SHP77 (cell line): ENCODE data around the gene FLT3LG.
"Not testable (repeated sequence)": the region's sequence is repeated elsewhere in the genome, so short reads cannot be mapped to it uniquely, and the experiment has no call there.

Experiments used
- DNase-seq, 2 experiments: peaks; one replicate each; lab custom pipeline; 2025; lab: John Stamatoyannopoulos, UW

Gene FLT3LG

DNA sequence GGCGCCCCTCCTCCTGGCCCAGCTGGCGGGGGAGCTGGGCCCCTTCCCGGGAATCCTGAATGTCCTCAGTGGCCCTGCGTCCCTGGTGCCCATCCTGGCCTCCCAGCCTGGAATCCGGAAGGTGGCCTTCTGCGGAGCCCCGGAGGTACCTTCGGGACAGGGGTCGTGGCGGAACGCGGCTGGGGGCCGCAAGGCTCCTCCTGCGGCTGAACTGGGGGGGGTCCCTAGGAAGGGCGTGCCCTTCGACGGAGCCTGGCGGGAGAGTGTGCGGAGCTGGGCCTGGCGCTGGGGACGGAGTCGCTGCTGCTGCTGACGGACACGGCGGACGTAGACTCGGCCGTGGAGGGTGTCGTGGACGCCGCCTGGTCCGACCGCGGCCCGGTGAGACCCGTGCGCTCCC lies 12.4 kb upstream of the FLT3LG start:
- no peak for DNase-seq

DNA sequence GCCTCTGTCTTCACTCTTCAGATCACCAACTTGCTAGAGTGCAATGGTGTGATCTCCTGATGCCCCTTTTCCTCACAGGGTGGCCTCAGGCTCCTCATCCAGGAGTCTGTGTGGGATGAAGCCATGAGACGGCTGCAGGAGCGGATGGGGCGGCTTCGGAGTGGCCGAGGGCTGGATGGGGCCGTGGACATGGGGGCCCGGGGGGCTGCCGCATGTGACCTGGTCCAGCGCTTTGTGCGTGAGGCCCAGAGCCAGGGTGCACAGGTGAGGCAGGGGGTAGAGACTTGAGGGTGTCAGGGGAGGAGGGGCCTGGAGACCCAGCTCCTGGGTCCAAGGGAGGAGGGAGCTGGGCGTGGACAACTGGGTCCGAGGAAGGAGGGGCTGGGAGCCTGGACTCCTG lies 11.5 kb upstream of the FLT3LG start:
- no peak for DNase-seq

DNA sequence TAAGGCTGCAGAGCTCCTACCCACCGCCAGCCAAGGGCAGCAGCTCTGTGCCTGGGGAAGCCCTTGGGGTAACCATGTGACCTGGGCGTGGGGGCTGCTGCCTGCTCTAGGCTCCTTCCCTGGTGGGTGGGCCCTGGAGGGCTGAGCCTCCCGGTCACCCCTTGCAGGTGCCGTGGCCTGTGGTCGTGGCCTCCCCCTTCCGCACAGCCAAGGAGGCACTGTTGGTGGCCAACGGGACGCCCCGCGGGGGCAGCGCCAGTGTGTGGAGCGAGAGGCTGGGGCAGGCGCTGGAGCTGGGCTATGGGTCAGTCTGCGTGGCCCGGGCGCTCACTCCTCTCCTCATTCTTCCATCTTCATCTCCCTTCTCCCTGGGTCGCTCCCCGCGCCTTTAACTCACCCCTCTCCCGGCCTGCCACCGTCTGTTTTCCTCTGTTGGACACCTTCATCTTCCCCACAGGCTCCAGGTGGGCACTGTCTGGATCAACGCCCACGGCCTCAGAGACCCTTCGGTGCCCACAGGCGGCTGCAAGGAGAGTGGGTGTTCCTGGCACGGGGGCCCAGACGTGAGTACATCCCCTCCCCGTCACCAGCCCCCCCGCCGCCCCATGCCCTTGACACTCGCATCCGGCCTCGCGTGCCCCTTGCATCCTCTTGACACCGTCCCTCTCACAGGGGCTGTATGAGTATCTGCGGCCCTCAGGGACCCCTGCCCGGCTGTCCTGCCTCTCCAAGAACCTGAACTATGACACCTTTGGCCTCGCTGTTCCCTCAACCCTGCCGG lies 9.9 kb upstream of the FLT3LG start:
- DNase-seq, result no peak

DNA sequence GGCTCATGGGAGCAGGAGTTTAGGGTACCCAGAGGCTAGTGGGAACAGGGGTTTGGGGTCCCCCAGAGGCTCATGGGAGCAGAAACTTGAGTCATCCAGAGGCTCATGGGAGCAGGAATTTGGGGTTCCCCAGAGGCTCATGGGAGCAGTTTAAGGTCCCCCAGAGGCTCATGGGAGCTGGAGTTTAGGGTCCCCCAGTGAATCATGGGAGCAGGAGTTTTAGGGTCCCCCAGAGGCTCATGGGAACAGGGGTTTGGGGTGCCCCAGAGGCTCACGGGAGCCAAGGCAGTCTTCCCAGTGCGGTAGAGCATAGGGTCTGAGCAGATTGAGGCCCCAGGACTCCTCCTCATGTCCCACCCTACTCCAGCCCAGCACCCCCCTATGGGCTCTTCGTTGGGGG lies 8.6 kb upstream of the FLT3LG start:
- no peak for DNase-seq

DNA sequence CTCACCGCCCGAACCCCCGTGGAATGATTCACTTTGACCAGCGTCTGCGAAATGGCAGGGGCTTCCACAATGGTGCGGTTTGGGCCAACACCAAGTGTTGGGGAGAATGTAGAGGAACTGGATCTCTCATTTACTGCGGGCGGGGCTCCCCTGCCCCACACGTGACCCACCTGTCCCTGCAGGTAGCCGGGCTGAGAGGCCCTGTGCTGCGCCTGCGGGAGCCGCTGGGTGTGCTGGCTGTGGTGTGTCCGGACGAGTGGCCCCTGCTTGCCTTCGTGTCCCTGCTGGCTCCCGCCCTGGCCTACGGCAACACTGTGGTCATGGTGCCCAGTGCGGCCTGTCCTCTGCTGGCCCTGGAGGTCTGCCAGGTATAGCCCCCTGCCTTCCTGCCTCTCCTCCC lies 5.8 kb upstream of the FLT3LG start:
- no peak for DNase-seq

DNA sequence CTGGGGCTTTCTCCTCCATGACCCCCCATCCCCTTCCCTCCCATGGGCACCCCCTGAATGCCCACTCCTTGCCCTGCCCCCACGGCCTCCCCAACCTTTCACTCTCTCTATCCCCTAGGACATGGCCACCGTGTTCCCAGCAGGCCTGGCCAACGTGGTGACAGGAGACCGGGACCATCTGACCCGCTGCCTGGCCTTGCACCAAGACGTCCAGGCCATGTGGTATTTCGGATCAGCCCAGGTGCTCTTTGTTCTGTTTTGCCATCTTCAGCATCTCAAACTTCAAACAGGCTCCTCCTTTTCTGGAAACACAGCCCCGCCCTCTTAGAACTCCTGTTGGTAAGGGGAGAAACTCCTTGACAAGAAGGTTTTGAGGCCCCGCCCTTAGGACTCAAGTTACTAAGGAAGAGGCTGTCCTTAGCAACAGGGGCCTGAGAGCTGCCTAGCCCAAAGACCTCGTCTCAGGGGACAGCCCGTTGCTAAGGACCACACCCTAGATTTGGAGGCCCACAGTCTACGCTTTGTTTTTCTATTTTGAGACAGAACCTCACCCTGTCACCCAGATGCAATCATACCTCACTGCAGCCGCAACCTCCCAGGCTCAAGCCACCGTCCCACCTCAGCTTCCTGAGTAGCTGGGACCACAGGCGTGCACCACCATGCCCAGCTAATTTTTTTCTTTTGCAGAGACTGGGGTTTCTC lies 5.1 kb upstream of the FLT3LG start:
- DNase-seq, result no peak

DNA sequence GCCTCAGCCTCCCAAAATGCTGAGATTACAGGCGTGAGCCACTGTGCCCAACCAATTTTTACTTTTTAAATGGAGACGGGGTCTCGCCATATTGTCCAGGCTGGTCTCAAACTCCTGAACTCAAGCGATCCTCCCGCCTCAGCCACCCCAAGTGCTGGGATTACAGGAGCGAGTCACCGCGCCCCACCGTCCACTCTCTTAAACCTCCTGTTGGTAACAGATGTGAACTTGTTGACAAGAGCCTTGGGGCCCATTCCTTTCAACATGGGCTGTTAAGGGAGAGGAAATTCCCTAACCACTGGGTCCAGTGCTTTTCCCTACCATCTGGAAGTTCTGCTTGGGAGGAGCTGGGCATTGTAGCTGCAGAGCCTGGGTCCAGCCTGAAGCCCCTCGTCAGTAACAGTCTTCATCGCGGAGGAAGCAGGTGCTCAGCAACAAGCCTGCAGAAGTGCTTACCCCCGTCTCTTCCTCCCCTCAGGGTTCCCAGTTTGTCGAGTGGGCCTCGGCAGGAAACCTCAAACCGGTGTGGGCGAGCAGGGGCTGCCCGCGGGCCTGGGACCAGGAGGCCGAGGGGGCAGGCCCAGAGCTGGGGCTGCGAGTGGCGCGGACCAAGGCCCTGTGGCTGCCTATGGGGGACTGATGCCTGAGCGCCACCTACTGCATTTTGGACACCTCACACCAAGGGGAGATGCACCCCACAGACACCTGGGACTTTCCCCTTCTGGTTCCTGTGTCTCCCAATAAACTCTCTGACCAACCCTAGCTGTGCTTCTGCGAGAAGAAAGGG lies 4.0 kb upstream of the FLT3LG start:
- DNase-seq, result no peak

DNA sequence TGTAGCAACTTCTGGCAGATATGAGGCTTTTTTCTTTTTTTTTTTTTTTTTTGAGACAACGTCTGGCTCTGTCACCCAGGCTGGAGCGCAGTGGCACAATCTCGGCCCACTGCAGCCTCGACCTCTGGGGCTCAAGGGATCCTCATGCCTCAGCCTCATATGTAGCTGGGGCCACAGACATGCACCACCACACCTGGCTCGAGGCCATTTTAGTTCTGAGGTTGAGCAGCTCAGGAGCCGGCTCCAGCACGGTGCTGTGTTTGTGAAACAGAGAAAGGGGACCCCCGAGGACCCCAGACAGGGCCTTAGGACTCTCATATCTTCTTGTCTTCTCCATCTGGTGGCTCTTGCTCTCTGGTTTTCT lies 3.4 kb upstream of the FLT3LG start:
- DNase-seq, result no peak

DNA sequence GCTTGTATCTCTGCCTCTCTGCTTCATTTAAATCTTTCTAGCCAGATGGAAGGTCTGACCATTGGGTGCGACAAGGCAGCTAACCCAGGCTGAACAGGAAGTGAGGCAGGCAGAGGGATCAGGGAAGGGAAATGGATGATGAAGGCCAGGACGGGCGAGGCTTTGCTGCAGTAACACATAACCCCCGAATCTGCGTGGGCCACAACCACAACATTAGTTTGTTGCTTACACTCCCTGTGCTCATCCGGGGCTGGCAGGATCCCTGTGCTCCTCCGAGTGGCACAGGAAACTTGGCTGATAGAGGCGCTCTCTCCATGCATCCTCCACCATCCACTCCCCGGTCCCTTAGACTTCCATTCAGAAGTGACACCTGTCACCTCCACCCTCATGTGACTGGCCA lies 1.1 kb upstream of the FLT3LG start:
- no peak for DNase-seq

DNA sequence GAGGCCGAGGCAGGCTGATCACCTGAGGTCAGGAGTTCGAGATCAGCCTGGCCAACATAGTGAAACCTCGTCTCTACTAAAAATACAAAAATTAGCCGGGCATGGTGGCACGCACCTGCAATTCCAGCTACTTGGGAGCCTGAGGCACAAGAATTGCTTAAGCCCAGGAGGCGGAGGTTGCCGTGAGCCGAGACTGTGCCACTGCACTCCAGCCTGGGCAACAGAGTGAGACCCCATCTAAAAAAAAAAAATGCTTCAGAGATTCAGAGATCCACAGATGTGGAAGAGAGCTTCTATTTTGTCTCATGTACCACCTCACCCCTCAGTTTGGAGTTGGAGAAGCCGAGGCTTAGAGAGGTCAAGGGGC lies 531 bp upstream of the FLT3LG start:
- DNase-seq, result not testable (repeated sequence)

DNA sequence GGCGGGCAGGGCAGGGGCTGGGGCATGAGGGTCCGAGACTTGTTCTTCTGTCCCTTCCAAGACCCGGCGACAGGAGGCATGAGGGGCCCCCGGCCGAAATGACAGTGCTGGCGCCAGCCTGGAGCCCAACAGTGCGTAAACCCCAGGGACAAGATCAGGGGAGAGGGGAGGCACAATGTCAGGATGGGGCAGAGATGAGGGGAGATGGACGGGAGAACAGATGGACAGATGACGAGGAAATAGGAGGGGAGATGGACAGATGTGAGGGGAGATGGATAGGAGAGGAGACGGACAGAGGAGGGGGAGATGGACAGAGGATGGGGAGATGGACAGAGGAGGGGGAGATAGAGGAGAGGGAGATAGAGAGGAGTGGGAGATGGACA lies 518 bp downstream of the FLT3LG start:
- no peak for DNase-seq

DNA sequence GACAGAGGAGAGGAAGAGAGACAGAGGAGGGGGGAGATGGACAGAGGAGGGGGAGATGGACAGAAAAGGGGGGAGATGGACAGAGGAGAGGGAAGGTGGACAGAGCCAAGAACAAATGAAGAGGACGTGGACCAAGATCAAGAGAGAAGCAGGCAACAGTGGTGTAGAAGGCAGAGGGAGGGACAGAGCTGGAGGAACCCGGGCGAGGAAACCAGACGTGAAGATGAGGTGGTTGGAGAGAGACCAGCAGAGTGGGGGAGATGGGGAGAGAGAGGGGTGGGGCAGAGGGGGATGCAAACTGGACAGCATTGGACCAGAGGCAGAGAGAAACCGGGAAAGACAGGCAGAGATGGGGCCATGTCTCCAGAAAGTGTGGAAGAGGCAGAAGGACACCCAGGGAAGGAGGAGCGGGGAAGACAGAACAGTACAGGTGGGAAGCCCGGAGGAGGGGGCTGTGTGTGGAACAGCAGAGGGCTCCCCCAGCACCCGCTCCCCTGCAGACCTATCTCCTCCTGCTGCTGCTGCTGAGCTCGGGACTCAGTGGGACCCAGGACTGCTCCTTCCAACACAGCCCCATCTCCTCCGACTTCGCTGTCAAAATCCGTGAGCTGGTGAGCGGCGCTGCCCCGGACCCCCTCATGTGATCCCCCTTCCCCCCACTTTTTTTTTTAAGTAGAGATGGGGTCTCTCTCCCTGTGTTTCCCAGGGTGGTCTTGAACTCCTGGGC lies 1.3 kb downstream of the FLT3LG start:
- no peak for DNase-seq

DNA sequence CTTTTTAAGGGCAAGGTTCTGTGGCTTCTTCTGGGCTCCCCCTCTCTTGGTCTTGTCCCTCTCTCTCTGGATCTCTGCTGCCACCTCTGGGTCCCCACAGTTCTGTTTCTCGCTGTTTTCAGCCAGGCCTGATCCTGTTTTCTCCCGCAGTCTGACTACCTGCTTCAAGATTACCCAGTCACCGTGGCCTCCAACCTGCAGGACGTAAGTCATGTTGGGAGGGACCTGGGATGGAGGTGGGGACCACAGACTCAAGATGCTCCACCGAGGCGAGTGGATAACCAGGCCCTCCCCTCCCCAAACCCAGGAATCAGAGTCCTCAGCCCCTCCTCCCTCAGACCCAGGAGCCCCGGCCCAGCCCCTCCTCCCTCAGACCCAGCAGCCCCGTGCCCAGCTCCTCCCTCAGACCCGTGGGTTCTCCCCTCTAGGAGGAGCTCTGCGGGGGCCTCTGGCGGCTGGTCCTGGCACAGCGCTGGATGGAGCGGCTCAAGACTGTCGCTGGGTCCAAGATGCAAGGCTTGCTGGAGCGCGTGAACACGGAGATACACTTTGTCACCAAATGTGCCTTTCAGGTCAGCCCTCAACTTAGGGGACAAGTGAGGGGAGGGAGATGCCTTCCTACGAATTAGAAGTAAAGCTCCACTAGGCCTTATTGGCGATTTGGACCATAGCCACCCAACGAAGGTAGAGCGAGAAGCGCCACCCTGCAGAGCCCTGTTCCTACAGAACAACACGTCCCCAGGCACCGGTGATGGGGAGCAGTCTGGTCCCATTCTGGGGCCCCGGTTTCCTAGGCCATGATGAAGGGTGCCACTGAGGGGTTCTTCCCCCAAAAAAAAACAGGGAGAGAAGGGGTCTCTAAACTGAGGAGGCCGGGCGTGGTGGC lies 2.2 kb downstream of the FLT3LG start:
- peak; percentile 71 to 81 for DNase-seq

DNA sequence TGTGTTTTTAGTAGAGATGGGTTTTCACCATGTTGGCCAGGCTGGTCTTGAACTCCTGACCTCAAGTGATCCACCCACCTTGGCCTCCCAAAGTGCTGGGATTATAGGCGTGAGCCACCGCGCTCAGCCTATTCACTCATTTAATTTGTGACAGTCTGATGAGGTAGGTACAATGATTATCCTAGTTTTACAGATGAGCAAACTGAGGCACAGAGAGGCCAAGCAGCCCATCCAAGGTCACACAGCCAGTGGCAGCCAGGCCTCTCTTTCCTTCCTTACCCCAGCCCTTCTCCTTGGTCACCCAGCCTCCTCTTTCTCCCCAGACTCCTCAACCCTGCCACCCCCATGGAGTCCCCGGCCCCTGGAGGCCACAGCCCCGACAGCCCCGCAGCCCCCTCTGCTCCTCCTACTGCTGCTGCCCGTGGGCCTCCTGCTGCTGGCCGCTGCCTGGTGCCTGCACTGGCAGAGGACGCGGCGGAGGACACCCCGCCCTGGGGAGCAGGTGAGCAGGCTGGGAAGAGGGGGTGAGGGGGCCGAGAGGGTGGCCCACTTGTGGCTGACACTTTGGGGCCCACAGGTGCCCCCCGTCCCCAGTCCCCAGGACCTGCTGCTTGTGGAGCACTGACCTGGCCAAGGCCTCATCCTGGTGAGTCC lies 6.1 kb downstream of the FLT3LG start:
- DNase-seq, result no peak

DNA sequence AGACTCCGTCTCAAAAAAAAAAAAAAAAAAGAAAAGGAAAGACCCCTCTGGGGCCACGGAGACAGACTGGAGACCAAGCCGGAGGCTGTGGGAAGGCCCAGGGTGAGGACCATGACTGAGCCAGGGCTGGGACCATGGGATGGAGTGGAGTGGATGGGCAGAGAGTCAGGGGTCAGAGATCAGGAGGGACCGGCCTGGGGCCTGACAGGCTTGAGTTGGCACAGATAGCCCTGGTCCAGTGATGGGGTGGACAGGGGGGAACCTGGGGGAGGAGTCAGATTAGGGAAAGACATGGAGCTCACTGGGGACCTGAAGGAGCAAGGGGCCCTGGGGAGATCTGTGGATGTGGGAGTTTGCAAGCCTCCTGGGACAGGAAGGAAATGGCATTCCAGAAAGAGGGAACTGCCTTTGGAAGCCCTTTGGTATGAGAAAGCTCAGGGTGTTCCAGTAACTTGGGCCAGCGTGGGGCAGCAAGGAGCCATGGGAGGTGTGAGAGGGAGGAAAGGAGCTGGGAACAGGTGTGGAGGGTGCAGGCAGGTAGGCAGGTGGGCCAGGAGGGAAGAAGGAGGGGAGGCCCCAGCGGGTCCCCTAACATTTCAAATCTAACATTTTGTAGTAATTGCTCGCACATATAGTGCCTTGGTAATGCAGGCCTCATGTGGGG lies 7.1 kb downstream of the FLT3LG start:
- no peak for DNase-seq

DNA sequence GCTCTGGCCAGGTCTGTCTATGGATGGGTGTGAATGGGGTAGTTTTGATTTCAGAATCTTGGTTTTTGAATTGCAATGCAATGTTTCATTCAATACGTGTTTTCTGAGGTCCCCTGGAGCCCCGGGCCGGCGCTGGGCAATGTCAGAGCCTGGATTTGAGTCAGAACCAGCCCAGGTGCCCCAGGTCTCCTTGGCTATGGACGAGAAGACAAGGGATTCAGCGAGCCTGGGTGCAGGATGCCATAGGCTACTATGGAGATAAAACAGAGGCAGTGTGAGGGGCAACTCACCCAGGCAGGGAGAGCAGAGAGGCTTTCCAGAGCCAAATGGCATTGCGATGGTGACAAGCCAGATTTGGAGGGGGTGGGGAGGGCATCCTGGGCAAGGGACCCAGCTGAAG lies 12.2 kb downstream of the FLT3LG start:
- no peak for DNase-seq

DNA sequence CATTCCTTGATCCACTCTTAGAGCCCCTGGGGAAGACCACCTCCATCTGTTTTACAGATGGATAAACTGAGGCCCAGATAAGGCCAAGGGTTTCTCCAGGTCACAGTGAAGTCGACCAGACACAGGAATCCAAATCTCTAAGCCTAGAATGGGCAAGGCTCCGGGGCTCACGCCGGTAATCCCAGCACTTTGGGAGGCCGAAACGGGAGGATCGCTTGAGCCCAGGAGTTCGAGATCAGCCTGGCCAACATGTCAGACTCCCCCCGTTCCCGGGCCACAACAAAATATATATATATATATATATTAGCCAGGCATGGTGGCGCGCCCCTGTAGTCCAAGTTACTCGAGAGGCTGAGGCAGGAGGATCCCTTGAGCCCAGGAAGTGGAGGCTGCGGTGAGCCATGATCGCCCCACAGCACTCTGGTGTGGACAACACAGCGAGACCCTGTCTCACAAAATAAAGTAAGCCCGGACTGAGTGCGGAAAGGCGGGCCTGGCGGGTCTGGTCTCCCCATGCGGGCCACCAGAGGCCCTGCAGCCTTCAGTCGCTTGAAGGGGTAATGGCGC lies 12.8 kb downstream of the FLT3LG start:
- no peak for DNase-seq

DNA sequence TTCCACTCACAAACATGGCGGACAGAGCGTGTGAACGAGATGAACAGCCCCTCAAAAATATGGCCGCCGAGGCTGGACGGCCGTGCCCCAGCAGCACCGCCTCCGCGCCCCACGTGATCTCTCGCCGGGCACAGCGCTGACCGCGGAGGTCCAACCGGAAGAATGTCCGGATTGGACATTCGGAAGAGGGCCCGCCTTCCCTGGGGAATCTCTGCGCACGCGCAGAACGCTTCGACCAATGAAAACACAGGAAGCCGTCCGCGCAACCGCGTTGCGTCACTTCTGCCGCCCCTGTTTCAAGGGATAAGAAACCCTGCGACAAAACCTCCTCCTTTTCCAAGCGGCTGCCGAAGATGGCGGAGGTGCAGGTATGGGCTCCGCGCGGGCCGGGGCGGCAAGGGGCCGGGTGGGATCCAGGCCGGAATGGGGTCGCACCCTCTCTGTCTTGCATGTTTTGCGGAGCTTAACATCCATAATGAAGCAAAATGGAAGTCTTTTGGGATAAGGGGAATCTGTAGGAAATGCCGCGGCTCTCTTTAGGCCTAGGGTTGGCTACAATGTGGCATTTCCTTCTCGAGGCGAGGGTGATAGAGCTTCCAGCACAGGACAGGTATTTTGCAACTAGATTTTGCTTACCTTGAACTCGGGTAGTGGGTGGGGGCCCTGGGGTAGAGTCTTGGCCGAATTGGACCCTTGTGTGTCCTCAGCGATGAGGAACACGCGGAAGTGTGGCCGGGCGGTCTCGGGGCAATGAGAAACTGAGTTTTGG lies 13.4 kb downstream of the FLT3LG start, which contains the start of gene RPL13A:
Gene RPL13A, plus strand, starts transcription at position 332 of the 769 bp plus-strand sequence. Its CDS starts 22 bp downstream, at position 354.
- DNase-seq, result peak; percentile 98
